Neural cell (in vitro differentiated cells): ENCODE data around the gene PRKCG. TPM values are rescaled to one million over a fixed set of nuclear protein-coding genes. Genes with fewer than 3 reads are reported as not detected.

Experiments used
- H2AFZ ChIP-seq: fragments of 200-600, 300-800 bp; sonication (generic), shearing (Covaris generic); 2 replicates; pipeline ENCODE4 v1.6.0; 2014; ENCODE audit warnings: low read depth, mild to moderate bottlenecking, antibody characterized with exemption, low read length, moderate library complexity
- H3F3A ChIP-seq: fragments of 200-600 bp; shearing (Covaris generic); 2 replicates; pipeline ENCODE4 v1.6.1; 2016; ENCODE audit warnings: mild to moderate bottlenecking, moderate library complexity, mixed read lengths, antibody characterized with exemption, low read length; ENCODE audit not compliant: insufficient read depth, poor library complexity, severe bottlenecking
- H3K27ac ChIP-seq: fragments of 200-600, 300-800 bp; sonication (generic), shearing (Covaris generic); 2 replicates; pipeline ENCODE4 v1.5.1; 2014; ENCODE audit warnings: mild to moderate bottlenecking, low read length, moderate library complexity
- H3K27me3 ChIP-seq: fragments of 300-800, 200-600 bp; sonication (generic), shearing (Covaris generic); 2 replicates; pipeline ENCODE4 v1.6.0; 2014; ENCODE audit warnings: mild to moderate bottlenecking, low read depth, low read length, moderate library complexity; ENCODE audit not compliant: insufficient read depth
- H3K36me3 ChIP-seq: fragments of 300-800, 200-600 bp; sonication (generic), shearing (Covaris generic); 2 replicates; pipeline ENCODE4 v1.5.1; 2014; ENCODE audit warnings: mild to moderate bottlenecking, antibody characterized with exemption, low read length, moderate library complexity; ENCODE audit not compliant: insufficient read depth
- H3K4me2 ChIP-seq: fragments of 300-800, 200-600 bp; sonication (generic), shearing (Covaris generic); 2 replicates; pipeline ENCODE4 v1.6.0; 2014; ENCODE audit warnings: mild to moderate bottlenecking, low read length
- H3K4me3 ChIP-seq: fragments of 300-800, 200-600 bp; sonication (generic), shearing (Covaris generic); 2 replicates; pipeline ENCODE4 v1.5.1; 2014; ENCODE audit warnings: mild to moderate bottlenecking, low read length, moderate library complexity
- H3K79me2 ChIP-seq: fragments of 200-600 bp; shearing (Covaris generic); replicated peaks from 2 replicates; pipeline ENCODE4 v1.6.0; 2014; ENCODE audit warnings: mild to moderate bottlenecking, low read length, moderate library complexity; ENCODE audit not compliant: insufficient read depth
- H3K9ac ChIP-seq: fragments of 300-800, 200-600 bp; sonication (generic), shearing (Covaris generic); 2 replicates; pipeline ENCODE4 v1.6.1; 2016; ENCODE audit warnings: mild to moderate bottlenecking, low read length, mixed read lengths
- H3K9me2 ChIP-seq: fragments of 200-600 bp; shearing (Covaris generic); 2 replicates; pipeline ENCODE4 v1.6.1; 2016; ENCODE audit warnings: mild to moderate bottlenecking, low read length, mixed read lengths; ENCODE audit not compliant: insufficient read depth
- H3K9me3 ChIP-seq: fragments of 200-600, 300-800 bp; sonication (generic), shearing (Covaris generic); 2 replicates; pipeline ENCODE4 v1.6.1; 2016; ENCODE audit warnings: mild to moderate bottlenecking, mixed run types, low read length, moderate library complexity, mixed read lengths
- H4K20me1 ChIP-seq: fragments of 200-600 bp; shearing (Covaris generic); 2 replicates; pipeline ENCODE4 v1.6.1; 2016; ENCODE audit warnings: mild to moderate bottlenecking, mixed run types; ENCODE audit not compliant: insufficient read depth
- CTCF ChIP-seq: fragments of 450-650 bp; IDR thresholded peaks from 2 replicates; pipeline ENCODE4 v1.5.1; 2014; ENCODE audit warnings: antibody characterized with exemption, mild to moderate bottlenecking, moderate library complexity; ENCODE audit not compliant: poor library complexity, severe bottlenecking
- EP300 ChIP-seq: fragments of 450-650 bp; conservative IDR thresholded peaks from 2 replicates; pipeline ENCODE4 v1.6.1; 2014; ENCODE audit warnings: antibody characterized with exemption, mild to moderate bottlenecking, moderate library complexity; ENCODE audit not compliant: poor library complexity, severe bottlenecking
- EZH2 ChIP-seq: fragments of 200-600, 300-800 bp; shearing (Covaris generic), sonication (generic); IDR thresholded peaks from 2 replicates; pipeline ENCODE4 v1.6.1; 2014; ENCODE audit warnings: antibody characterized with exemption, low read length, borderline replicate concordance, mild to moderate bottlenecking; ENCODE audit not compliant: insufficient read depth, poor library complexity, severe bottlenecking
- MXI1 ChIP-seq: fragments of 450-650 bp; conservative IDR thresholded peaks from 2 replicates; pipeline ENCODE4 v1.6.1; 2014; ENCODE audit warnings: antibody characterized with exemption, mild to moderate bottlenecking; ENCODE audit not compliant: poor library complexity, severe bottlenecking
- POLR2AphosphoS5 ChIP-seq: IDR thresholded peaks from 2 replicates; pipeline ENCODE4 v1.6.1; 2012
- RAD21 ChIP-seq: fragments of 450-650 bp; conservative IDR thresholded peaks from 2 replicates; pipeline ENCODE4 v1.6.1; 2014; ENCODE audit warnings: antibody characterized with exemption, mild to moderate bottlenecking, moderate library complexity
- REST ChIP-seq: IDR thresholded peaks from 2 replicates; pipeline ENCODE4 v1.6.1; 2012; ENCODE audit warnings: borderline replicate concordance
- SMC3 ChIP-seq: fragments of 450-650 bp; conservative IDR thresholded peaks from 2 replicates; pipeline ENCODE4 v1.6.1; 2014; ENCODE audit warnings: antibody characterized with exemption, mild to moderate bottlenecking, moderate library complexity; ENCODE audit not compliant: poor library complexity
- TAF1 ChIP-seq: IDR thresholded peaks from 2 replicates; pipeline ENCODE4 v1.6.1; 2012; ENCODE audit warnings: low read depth
- polyA plus RNA-seq: library from polyadenylated mRNA; depleted of rRNA; stranded (reverse); fragments of >200 nt; gene quantifications from 2 replicates; pipeline ENCODE4 v1.2.3, GENCODE V29; 2014

The PRKCG gene
- polyA plus RNA-seq, 1 donor from 2014 or later: 0.99 TPM

DNA sequence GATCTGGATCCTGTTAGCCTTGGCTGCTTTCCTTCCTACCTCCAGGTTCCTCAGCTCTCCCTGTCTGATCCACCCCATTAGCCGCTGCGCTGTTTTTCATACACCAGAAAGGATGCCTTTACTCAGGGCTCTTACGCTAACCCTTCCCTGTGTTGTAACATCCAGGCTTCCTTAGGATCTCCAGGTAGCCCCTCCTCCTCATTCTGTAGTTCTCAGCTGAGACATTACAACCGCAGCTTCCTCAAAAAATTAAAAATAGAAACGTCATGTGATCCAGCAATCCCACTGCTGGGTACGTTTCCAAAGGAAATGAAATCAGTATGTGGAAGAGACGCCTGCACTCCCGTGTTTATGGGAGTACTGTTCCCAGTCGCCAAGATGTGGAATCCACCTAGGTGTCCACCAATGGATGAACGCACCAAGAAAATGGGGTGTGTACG, 32.7 kb upstream of the PRKCG start:
- Histone ChIP-seq H2AFZ (no peak overlapping the region), H3K9ac (no peak overlapping the region), H3K4me3 (no peak overlapping the region), H3K79me2 (no peaks in the 10 kb centered on the region), H3K9me2 (no peaks in the 10 kb centered on the region), H4K20me1 (no peaks in the 10 kb centered on the region), H3K4me2 (no peak overlapping the region), H3K9me3 (no peaks in the 10 kb centered on the region), H3F3A (no peaks in the 10 kb centered on the region), H3K27me3 (no peaks in the 10 kb centered on the region), H3K27ac (no peak overlapping the region), H3K36me3 (no peaks in the 10 kb centered on the region)
- no peak for TF ChIP-seq EZH2
- no peak for TF ChIP-seq EP300
- no peak for TF ChIP-seq MXI1
- no peak for TF ChIP-seq RAD21
- no peak for TF ChIP-seq REST
- no peak for TF ChIP-seq TAF1
- no peak for TF ChIP-seq POLR2AphosphoS5
- TF ChIP-seq SMC3: no peak
- TF ChIP-seq CTCF: no peak

GRCh38 chr19:53853707-53854106, 28.3 kb upstream of the PRKCG start:
- no peak for TF ChIP-seq MXI1
- no peak for TF ChIP-seq RAD21
- TF ChIP-seq POLR2AphosphoS5: no peak
- no peak for TF ChIP-seq SMC3
- no peak for TF ChIP-seq TAF1
- TF ChIP-seq REST: no peak
- TF ChIP-seq EZH2: no peak
- TF ChIP-seq CTCF: no peak
- TF ChIP-seq EP300: no peak
- H3F3A ChIP-seq: no peaks in the 10 kb centered on the region
- no peaks in the 10 kb centered on the region for H4K20me1 ChIP-seq
- H3K4me2 ChIP-seq: no peak overlapping the region
- H3K9ac ChIP-seq: no peak overlapping the region
- no peaks in the 10 kb centered on the region for H3K9me3 ChIP-seq
- H3K79me2 ChIP-seq: no peaks in the 10 kb centered on the region
- no peak overlapping the region for H3K4me3 ChIP-seq
- no peak overlapping the region for H3K27ac ChIP-seq
- H3K9me2 ChIP-seq: no peaks in the 10 kb centered on the region
- no peak overlapping the region for H2AFZ ChIP-seq
- no peaks in the 10 kb centered on the region for H3K27me3 ChIP-seq
- H3K36me3 ChIP-seq: no peaks in the 10 kb centered on the region
